HFFc6 (cell line): ENCODE results near the gene ATAD3B. TPM values are rescaled to one million over a fixed set of nuclear protein-coding genes. Genes with fewer than 3 reads are reported as not detected.
A peak's percentile ranks its signal among the peaks of the same experiment; 100 is the strongest.
"Not testable (repeated sequence)": the region's sequence is repeated elsewhere in the genome, so short reads cannot be mapped to it uniquely, and the experiment has no call there.

Source experiments
- DNase-seq: peaks from one replicate; pipeline ENCODE4 v3.0.0-alpha.2; 2018
- H3K27ac Mint-ChIP-seq: 2 replicates; pipeline ENCODE4 v1.8.0; 2020; ENCODE audit warnings: mild to moderate bottlenecking, mixed read lengths
- H3K27me3 Mint-ChIP-seq: 2 replicates; pipeline ENCODE4 v1.8.0; 2021; ENCODE audit warnings: mild to moderate bottlenecking, moderate library complexity, mixed read lengths; ENCODE audit not compliant: insufficient read depth
- H3K36me3 Mint-ChIP-seq: 2 replicates; pipeline ENCODE4 v1.8.0; 2021; ENCODE audit warnings: low read depth, mixed read lengths
- H3K4me1 Mint-ChIP-seq: 2 replicates; pipeline ENCODE4 v1.8.0; 2020; ENCODE audit warnings: low read depth, mixed read lengths
- H3K4me3 Mint-ChIP-seq: 2 replicates; pipeline ENCODE4 v1.8.0; 2020; ENCODE audit warnings: mild to moderate bottlenecking, moderate library complexity, mixed read lengths
- H3K9me3 Mint-ChIP-seq: 2 replicates; pipeline ENCODE4 v1.8.0; 2020; ENCODE audit warnings: mild to moderate bottlenecking, mixed read lengths
- CTCF ChIP-seq: fragments of 200-600 bp; sonication (generic); IDR thresholded peaks from 2 replicates; pipeline ENCODE4 v1.5.0; 2021; ENCODE audit warnings: antibody characterized with exemption, mild to moderate bottlenecking
- total RNA-seq, 6 experiments: library from RNA; stranded (reverse); fragmentation: NEBNext Ultra II Directional; extraction: Animal tissue kit (Norgen Biotek cat#: 25700); gene quantifications; 2 replicates in 1 of 6; 3 replicates in 5 of 6; pipeline ENCODE4 v1.2.3, GENCODE V29; 2021

Gene ATAD3B
- total RNA-seq, 6 experiments from 2014 or later: 21.0 to 24.8 (median 23.0) TPM

DNA sequence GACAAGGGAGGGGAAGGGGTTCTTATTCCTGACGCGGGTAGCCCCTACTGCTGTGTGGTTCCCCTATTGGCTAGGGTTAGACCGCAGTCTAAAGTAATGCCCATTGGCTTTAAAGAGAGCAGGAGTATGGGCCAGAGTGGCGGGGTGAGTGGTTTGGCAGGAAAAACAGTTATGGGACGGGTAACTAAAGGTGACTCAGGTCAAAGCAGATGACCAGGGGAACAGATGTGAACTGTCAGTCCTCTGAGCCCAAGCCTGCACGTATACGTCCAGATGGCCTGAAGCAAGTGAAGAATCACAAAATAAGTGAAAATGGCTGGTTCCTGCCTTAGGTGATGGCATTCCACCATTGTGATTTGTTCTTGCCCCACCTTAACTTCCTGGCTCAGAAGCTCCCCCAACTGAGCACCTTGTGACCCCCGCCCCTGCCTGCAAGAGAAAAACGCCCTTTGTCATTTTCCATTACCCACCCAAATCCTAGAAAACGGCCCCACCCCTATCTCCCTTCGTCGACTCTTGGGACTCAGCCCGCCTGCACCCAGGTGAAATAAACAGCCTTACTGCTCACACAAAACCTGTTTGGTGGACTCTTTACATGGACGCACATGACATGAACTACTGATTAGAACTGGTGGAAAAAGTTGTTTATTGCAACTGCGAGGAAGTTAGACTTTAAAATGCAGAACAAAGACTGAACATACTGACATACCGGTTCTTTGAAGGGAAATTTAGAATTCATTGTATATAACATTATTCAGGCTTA, 758 bp upstream of the ATAD3B start:
- Mint-ChIP-seq H3K27ac (peak overlapping the region; percentile 79), H3K9me3 (peaks cover 1% of the 10 kb centered on the region; the same call in 1 of the 2 replicates), H3K27me3 (no peaks in the 10 kb centered on the region), H3K4me3 (peak overlapping the region; percentile 93), H3K36me3 (peaks cover 3% of the 10 kb centered on the region; the same call in 1 of the 2 replicates), H3K4me1 (peaks cover 18% of the 10 kb centered on the region)
- TF ChIP-seq CTCF: no peak
- DNase-seq: no peak

GRCh38 chr1:1472053-1472876, 700 bp downstream of the ATAD3B start:
- H3K36me3 Mint-ChIP-seq, H3K9me3 Mint-ChIP-seq, DNase-seq, H3K27me3 Mint-ChIP-seq: not testable (repeated sequence)
- H3K27ac Mint-ChIP-seq: peak overlapping the region; percentile 77
- peaks cover 18% of the 10 kb centered on the region for H3K4me1 Mint-ChIP-seq
- peak overlapping the region; percentile 91 for H3K4me3 Mint-ChIP-seq

DNA sequence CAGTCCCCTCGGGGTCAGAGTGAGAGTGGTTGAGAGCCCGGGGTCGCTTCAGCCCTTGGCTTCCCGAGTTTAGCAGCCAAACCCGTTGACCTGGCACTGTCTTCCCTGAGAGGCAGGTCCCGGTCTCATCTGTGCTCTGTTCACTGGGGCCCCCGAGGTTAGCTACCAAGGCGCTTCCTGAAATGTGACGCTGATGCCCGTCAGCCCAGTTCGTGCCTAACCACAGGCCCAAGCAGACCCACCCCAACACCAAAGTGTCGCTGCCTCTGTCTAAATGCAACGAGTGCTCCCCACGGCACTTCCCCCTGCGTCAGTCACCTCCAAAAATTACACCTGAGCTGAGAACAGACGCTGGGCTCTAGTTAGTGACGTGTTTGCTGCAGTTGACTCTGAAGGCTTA, 4.4 kb downstream of the ATAD3B start:
- not testable (repeated sequence) for H3K9me3 Mint-ChIP-seq, H3K4me1 Mint-ChIP-seq, DNase-seq, H3K4me3 Mint-ChIP-seq, H3K27ac Mint-ChIP-seq, H3K27me3 Mint-ChIP-seq
- peaks cover 10% of the 10 kb centered on the region for H3K36me3 Mint-ChIP-seq

- Mint-ChIP-seq H3K4me1 (no peaks in the 10 kb centered on the region), H3K9me3 (no peaks in the 10 kb centered on the region; the same call in 1 of the 2 replicates), H3K36me3 (peaks cover 10% of the 10 kb centered on the region), H3K27ac (no peak overlapping the region), H3K4me3 (no peak overlapping the region), H3K27me3 (no peaks in the 10 kb centered on the region)
- no peak for DNase-seq
- TF ChIP-seq CTCF: no peak
These were observed 5.6 kb downstream of the ATAD3B start for GRCh38 chr1:1477206-1477605.

DNA sequence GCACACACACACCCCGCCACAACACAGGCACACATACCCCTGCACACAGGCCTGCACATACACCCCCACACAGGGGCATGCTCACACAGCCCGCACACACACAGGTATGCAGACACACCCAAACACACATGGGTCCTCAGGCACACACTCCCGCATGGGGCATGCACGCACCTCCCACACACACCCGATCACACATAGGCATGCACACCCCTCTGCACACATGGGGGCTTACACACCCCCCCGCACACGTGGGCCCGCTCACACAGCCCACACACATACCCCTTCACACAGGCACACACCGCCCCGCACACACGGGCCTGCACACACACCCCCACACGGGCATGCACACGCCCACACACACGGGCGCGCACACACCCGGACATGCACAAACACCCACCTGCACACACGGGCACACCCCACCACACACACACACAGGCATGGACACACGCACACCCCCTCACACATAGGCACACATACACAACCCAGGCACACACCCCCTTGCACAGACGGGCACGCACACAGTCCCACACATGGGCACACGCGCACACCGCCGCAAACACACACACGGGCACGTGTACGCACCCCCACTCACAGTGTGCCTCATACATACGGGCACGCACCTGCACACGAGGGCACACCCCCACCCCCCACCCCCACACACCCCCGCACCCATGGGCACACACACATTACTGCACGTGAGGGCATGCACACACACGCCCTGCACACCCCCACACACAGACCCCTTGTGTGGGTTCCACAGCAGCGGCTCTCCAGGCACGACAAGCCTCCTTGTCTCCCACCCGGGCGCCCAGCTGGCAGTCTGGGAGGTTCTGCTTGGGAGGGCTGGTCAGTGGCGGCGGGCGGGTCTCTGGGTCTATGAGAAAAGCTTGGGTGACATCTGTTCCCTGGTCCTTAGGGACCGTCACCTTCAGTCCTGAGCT, 8.3 kb downstream of the ATAD3B start:
- Mint-ChIP-seq H3K36me3 (peaks cover 10% of the 10 kb centered on the region), H3K27me3 (no peaks in the 10 kb centered on the region; the same call in 1 of the 2 replicates), H3K9me3 (no peaks in the 10 kb centered on the region; the same call in 1 of the 2 replicates), H3K27ac (no peak overlapping the region), H3K4me3 (no peak overlapping the region; the same call in 1 of the 2 replicates), H3K4me1 (no peaks in the 10 kb centered on the region)
- no peak for TF ChIP-seq CTCF
- no peak for DNase-seq

DNA sequence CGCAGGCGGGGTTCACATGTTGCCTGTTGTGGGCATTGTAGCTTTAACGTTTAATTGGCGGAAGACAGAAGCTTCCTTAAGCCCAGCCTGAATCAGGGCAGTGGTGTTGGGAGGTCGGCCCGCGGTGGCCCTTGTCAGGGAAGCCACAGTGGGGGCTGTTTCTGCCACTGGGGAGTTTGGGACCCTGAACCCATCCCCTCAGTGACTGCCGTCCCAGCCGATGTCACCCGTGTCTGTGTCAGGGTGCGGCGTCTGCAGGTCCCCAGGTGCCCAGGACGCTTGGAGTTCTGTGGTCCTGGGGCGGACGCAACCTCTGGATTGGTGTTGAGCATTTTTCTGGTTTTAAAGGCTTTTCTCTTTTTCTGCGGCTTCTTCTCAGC, 8.9 kb downstream of the ATAD3B start:
- H3K36me3 Mint-ChIP-seq: peaks cover 10% of the 10 kb centered on the region
- not testable (repeated sequence) for H3K27me3 Mint-ChIP-seq, H3K4me3 Mint-ChIP-seq, H3K27ac Mint-ChIP-seq, H3K9me3 Mint-ChIP-seq, DNase-seq, H3K4me1 Mint-ChIP-seq

GRCh38 chr1:1481811-1482210, 10.2 kb downstream of the ATAD3B start:
- H3K4me1 Mint-ChIP-seq, DNase-seq, H3K27me3 Mint-ChIP-seq, H3K4me3 Mint-ChIP-seq, H3K9me3 Mint-ChIP-seq, H3K27ac Mint-ChIP-seq: not testable (repeated sequence)
- H3K36me3 Mint-ChIP-seq: peaks cover 10% of the 10 kb centered on the region
